Activated T-cell treated with anti-CD3 and anti-CD28 coated beads, Interleukin-2, amount 50 U/mL, for 24 hours (primary cell): ENCODE results near the gene HSPA14.
A peak's percentile ranks its signal among the peaks of the same experiment; 100 is the strongest.
"Not testable (repeated sequence)": the region's sequence is repeated elsewhere in the genome, so short reads cannot be mapped to it uniquely, and the experiment has no call there.

ENCODE experiments used
- DNase-seq: peaks from one replicate; pipeline ENCODE4 v3.0.0-alpha.2; 2020
- H3K27ac Mint-ChIP-seq: 2 replicates; pipeline ENCODE4 v1.8.0; 2020; ENCODE audit warnings: mild to moderate bottlenecking, mixed read lengths
- H3K27me3 Mint-ChIP-seq: 2 replicates; pipeline ENCODE4 v1.8.0; 2020; ENCODE audit warnings: mixed read lengths
- H3K36me3 Mint-ChIP-seq: 2 replicates; pipeline ENCODE4 v1.8.0; 2020; ENCODE audit warnings: low read depth, mixed read lengths
- H3K4me1 Mint-ChIP-seq: 2 replicates; pipeline ENCODE4 v1.8.0; 2020; ENCODE audit warnings: low read depth, mixed read lengths
- H3K4me3 Mint-ChIP-seq: 2 replicates; pipeline ENCODE4 v1.8.0; 2020; ENCODE audit warnings: mild to moderate bottlenecking, moderate library complexity, mixed read lengths
- H3K9me3 Mint-ChIP-seq: 2 replicates; pipeline ENCODE4 v1.8.0; 2020; ENCODE audit warnings: mixed read lengths

The HSPA14 gene

GRCh38 chr10:14837757-14838581 lies at the start of gene HSPA14, which contains the start of the genes CDNF and MSANTD7:
Gene HSPA14, plus strand, starts transcription at chr10:14838306. Its CDS starts 97 bp downstream, at chr10:14838403.
Gene CDNF, minus strand, starts transcription at chr10:14838037. Its CDS starts 91 bp downstream, at chr10:14837946.
Gene MSANTD7, plus strand, starts transcription at chr10:14838306. Its CDS starts 3,979 bp downstream, at chr10:14842285.
- no peaks in the 10 kb centered on the region for H3K9me3 Mint-ChIP-seq
- H3K4me3 Mint-ChIP-seq: peak within 1 kb of the TSS; percentile 95
- no peaks in the 10 kb centered on the region for H3K27me3 Mint-ChIP-seq
- H3K36me3 Mint-ChIP-seq: peaks cover 50% of the 10 kb centered on the region
- DNase-seq: peak; percentile 98
- H3K27ac Mint-ChIP-seq: peak within 1 kb of the TSS; percentile 98
- peaks cover 30% of the 10 kb centered on the region for H3K4me1 Mint-ChIP-seq

- no peaks in the 10 kb centered on the region for H3K27me3 Mint-ChIP-seq
- no peaks in the 10 kb centered on the region for H3K9me3 Mint-ChIP-seq
- no peaks in the 10 kb centered on the region for H3K4me1 Mint-ChIP-seq
- no peak for DNase-seq
- no peak overlapping the region for H3K4me3 Mint-ChIP-seq
- H3K36me3 Mint-ChIP-seq: no peaks in the 10 kb centered on the region
- H3K27ac Mint-ChIP-seq: no peak overlapping the region
Observed at GRCh38 chr10:14798636-14799035, 39.5 kb upstream of the HSPA14 start.

- DNase-seq: no peak
- Mint-ChIP-seq H3K27ac (no peak overlapping the region), H3K4me1 (no peaks in the 10 kb centered on the region), H3K4me3 (no peak overlapping the region), H3K9me3 (no peaks in the 10 kb centered on the region), H3K27me3 (no peaks in the 10 kb centered on the region), H3K36me3 (no peaks in the 10 kb centered on the region)
Observed at GRCh38 chr10:14800397-14800796, 37.7 kb upstream of the HSPA14 start.

DNA sequence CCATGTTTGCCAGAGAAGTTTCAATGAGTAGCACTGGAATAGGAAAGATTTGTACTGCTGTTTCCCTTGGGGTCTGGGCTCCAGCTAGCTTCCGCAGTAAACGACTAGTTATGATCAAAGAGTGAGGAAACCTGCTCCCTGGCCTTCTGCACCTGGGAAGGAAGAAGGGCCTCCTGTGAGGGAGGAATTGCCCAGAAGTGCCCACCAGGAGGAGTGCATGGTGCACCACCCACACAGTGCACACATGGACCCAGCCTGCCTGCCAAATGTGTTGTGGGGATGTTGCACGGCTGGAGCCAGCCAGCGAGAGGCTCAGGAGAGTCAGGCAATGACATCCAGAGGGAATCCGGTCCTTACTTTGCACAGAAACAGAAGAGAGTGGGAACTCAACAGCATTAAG lies 36.4 kb upstream of the HSPA14 start:
- no peak for DNase-seq
- no peak overlapping the region for H3K27ac Mint-ChIP-seq
- no peaks in the 10 kb centered on the region for H3K27me3 Mint-ChIP-seq
- no peak overlapping the region for H3K4me3 Mint-ChIP-seq
- no peaks in the 10 kb centered on the region for H3K4me1 Mint-ChIP-seq
- no peaks in the 10 kb centered on the region for H3K9me3 Mint-ChIP-seq
- H3K36me3 Mint-ChIP-seq: no peaks in the 10 kb centered on the region

GRCh38 chr10:14803827-14804226 lies 34.3 kb upstream of the HSPA14 start:
- H3K9me3 Mint-ChIP-seq: no peaks in the 10 kb centered on the region
- no peak overlapping the region for H3K27ac Mint-ChIP-seq
- H3K36me3 Mint-ChIP-seq: no peaks in the 10 kb centered on the region
- no peaks in the 10 kb centered on the region for H3K27me3 Mint-ChIP-seq
- H3K4me3 Mint-ChIP-seq: no peak overlapping the region
- no peak for DNase-seq
- no peaks in the 10 kb centered on the region for H3K4me1 Mint-ChIP-seq

- no peaks in the 10 kb centered on the region for H3K36me3 Mint-ChIP-seq
- no peak overlapping the region for H3K27ac Mint-ChIP-seq
- no peak overlapping the region for H3K4me3 Mint-ChIP-seq
- no peaks in the 10 kb centered on the region for H3K27me3 Mint-ChIP-seq
- no peaks in the 10 kb centered on the region for H3K9me3 Mint-ChIP-seq
- H3K4me1 Mint-ChIP-seq: peaks cover 7% of the 10 kb centered on the region
- no peak for DNase-seq
Observed at GRCh38 chr10:14806318-14806717, 31.8 kb upstream of the HSPA14 start.

GRCh38 chr10:14810969-14811953 lies 26.8 kb upstream of the HSPA14 start:
- no peaks in the 10 kb centered on the region for H3K36me3 Mint-ChIP-seq
- H3K27me3 Mint-ChIP-seq: no peaks in the 10 kb centered on the region
- no peak overlapping the region for H3K4me3 Mint-ChIP-seq
- H3K4me1 Mint-ChIP-seq: peaks cover 26% of the 10 kb centered on the region
- H3K9me3 Mint-ChIP-seq: no peaks in the 10 kb centered on the region
- peak overlapping the region; percentile 15 for H3K27ac Mint-ChIP-seq
- DNase-seq: no peak

- no peak overlapping the region for H3K27ac Mint-ChIP-seq
- H3K4me1 Mint-ChIP-seq: peaks cover 26% of the 10 kb centered on the region
- no peak for DNase-seq
- H3K9me3 Mint-ChIP-seq: no peaks in the 10 kb centered on the region
- no peaks in the 10 kb centered on the region for H3K36me3 Mint-ChIP-seq
- peak overlapping the region; percentile 36 for H3K4me3 Mint-ChIP-seq
- H3K27me3 Mint-ChIP-seq: no peaks in the 10 kb centered on the region
Observed at GRCh38 chr10:14812271-14812670, 25.8 kb upstream of the HSPA14 start.

GRCh38 chr10:14815681-14816080 lies 22.4 kb upstream of the HSPA14 start:
- no peak overlapping the region for H3K27ac Mint-ChIP-seq
- peaks cover 25% of the 10 kb centered on the region for H3K4me1 Mint-ChIP-seq
- no peaks in the 10 kb centered on the region for H3K36me3 Mint-ChIP-seq
- no peaks in the 10 kb centered on the region for H3K9me3 Mint-ChIP-seq
- no peaks in the 10 kb centered on the region for H3K27me3 Mint-ChIP-seq
- DNase-seq: no peak
- H3K4me3 Mint-ChIP-seq: no peak overlapping the region

DNA sequence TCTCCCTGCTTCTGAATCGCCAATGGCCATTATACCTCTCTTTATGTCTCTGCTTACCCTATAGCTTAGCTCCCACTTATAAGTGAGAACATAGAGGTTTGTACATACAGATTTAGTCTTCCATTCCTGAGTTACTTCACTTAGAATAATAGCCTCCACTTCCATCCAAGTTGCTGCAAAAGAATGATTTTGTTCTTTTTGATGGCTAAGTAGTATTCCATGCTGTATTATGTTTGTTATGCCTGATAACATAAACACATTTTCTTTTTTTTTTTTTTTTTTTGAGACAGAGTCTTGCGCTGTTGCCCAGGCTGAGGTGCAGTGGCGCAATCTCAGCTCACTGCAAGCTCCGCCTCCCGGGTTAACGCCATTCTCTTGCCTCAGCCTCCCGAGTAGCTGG lies 21.4 kb upstream of the HSPA14 start:
- H3K27ac Mint-ChIP-seq, H3K27me3 Mint-ChIP-seq, H3K36me3 Mint-ChIP-seq, H3K9me3 Mint-ChIP-seq, H3K4me3 Mint-ChIP-seq, DNase-seq: not testable (repeated sequence)
- peaks cover 16% of the 10 kb centered on the region for H3K4me1 Mint-ChIP-seq

DNA sequence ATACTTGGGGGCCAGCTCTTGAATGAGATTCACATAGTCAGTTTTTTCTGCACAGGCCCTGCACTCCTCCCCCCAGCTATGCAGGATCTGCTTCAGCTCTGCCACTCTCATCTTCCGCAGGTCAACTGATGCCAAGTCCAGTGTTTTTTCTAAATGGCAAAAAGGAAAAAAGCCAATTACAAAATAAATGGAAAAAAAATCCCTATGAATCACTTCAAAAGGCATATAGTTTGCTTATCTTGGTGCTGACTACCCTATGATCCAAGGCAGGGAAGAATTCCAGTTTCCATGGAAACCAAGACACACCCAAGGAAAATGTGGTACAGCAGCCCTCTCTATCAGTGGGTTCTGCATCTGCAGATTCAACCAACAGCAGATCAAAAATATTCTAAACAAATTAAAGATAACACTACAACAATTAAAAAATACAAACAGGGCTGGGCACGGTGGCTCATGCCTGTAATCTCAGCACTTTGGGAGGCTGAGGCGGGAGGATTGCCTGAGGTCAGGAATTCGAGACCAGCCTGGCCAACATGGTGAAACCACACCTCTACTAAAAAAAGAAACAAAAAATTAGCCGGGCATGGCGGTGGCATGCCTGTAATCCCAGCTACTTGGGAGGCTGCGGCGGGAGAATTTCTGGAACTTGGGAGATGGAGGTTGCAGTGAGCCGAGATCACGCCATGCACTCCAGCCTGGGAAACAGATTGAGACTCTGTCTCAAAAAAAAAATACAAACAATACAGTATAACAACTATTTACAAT lies 17.9 kb upstream of the HSPA14 start:
- Mint-ChIP-seq H3K4me1 (peaks cover 4% of the 10 kb centered on the region), H3K27me3 (no peaks in the 10 kb centered on the region), H3K27ac (no peak overlapping the region), H3K36me3 (no peaks in the 10 kb centered on the region), H3K4me3 (no peak overlapping the region), H3K9me3 (no peaks in the 10 kb centered on the region)
- no peak for DNase-seq

DNA sequence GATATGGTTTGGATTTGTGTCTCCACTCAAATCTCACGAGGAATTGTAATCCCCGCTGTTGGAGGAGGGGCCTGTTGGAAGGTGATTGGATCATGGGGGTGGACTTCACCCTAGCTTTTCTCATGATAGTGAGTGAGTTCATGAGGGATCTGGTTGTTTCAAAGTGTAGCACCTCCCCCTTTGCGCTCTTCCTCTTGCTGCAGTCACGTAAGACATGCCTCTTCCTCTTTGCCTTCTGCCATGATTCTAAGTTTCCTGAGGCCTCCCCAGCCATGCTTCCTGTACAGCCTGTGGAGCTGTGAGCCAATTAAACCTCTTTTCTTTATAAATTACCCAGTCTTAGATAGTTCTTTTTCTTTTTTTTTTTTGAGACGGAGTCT lies 17.3 kb upstream of the HSPA14 start:
- Mint-ChIP-seq H3K4me3 (no peak overlapping the region), H3K4me1 (peaks cover 4% of the 10 kb centered on the region), H3K27me3 (no peaks in the 10 kb centered on the region), H3K27ac (no peak overlapping the region), H3K9me3 (no peaks in the 10 kb centered on the region), H3K36me3 (no peaks in the 10 kb centered on the region)
- no peak for DNase-seq

DNA sequence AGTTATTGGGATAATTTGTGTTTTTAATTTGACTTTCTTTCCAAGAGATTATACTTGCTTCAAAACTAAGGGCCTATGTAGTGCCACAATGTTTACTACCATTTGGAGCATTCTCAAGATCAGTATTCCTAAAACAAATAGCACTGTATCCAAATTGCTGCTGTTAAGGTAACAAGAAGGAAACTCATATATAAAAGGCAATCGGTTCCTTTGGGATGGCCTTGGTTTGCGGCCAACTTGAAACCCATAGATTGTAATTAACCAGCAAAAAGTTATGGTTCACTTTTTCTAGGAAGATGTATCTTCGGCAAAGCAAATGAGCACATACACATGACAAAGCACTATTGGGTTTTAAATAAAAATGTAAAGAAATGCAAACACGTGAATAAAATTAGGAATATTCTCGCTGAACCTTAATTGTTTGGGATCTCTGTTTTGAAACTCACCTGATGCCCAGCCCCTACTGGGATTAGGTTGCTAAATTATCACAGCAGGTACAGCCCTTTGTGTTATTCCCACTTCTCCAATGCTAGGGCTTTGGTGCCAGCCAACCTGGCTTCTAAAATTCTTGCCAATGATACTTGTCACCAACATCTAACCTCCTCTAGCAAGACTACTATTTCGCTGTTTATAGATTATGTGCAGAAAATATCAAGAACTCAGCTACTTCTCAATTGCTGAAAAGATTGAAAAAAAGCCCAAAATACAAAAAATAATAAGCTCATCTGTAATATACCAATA lies 16.3 kb upstream of the HSPA14 start:
- no peak overlapping the region for H3K4me3 Mint-ChIP-seq
- H3K27ac Mint-ChIP-seq: no peak overlapping the region
- no peak for DNase-seq
- no peaks in the 10 kb centered on the region for H3K9me3 Mint-ChIP-seq
- no peaks in the 10 kb centered on the region for H3K36me3 Mint-ChIP-seq
- no peaks in the 10 kb centered on the region for H3K27me3 Mint-ChIP-seq
- H3K4me1 Mint-ChIP-seq: peaks cover 4% of the 10 kb centered on the region
